Measurements from ENCODE around the gene CAB39L. TPM values are rescaled to one million over a fixed set of nuclear protein-coding genes. Genes with fewer than 3 reads are reported as not detected.

Gene CAB39L
- polyA plus RNA-seq, 1 of the 3 experiments (the other 2 are of a cell fraction), result 2.6 TPM

GRCh38 chr13:49314344-49314882 is 129.5 kb downstream of the CAB39L start (continued):
- TF ChIP-seq PBX3 (IDR thresholded peaks at IDR 0.05), result no peak
- no peak for TF ChIP-seq IRF3 (IDR thresholded peaks at IDR 0.05; ENCODE audit: low read depth, low read length)
- no peak for TF ChIP-seq TAF1 (IDR thresholded peaks at IDR 0.05; ENCODE audit: borderline replicate concordance, low read depth, low read length)
- no peak for TF ChIP-seq EZH2phosphoT487 (IDR thresholded peaks at IDR 0.05; ENCODE audit: borderline replicate concordance, low read depth)

- Histone ChIP-seq H3K27ac (ENCODE audit: low read depth in 2 of 2, low read length in 1 of 2) (no peak overlapping the region), H4K20me1 (ENCODE audit: insufficient read depth) (no peaks in the 10 kb centered on the region), H3K79me2 (ENCODE audit: insufficient read depth) (no peaks in the 10 kb centered on the region), H3K9me2 (no peaks in the 10 kb centered on the region), H3K4me2 (no peak overlapping the region), H3K36me3 (replicated peaks in 1 of 2; ENCODE audit: control insufficient read depth in 1 of 2, insufficient read depth in 2 of 2, low read length in 1 of 2) (no peaks in the 10 kb centered on the region), H2AFZ (ENCODE audit: low read depth) (no peak overlapping the region), H3F3A (replicated peaks; ENCODE audit: insufficient read depth) (no peaks in the 10 kb centered on the region), H3K4me3 (ENCODE audit: low read depth in 2 of 2, low read length in 1 of 2) (no peak overlapping the region), H3K27me3 (ENCODE audit: insufficient read depth) (no peaks in the 10 kb centered on the region), H3K9me3 (no peaks in the 10 kb centered on the region), H3K9ac (no peak overlapping the region), H3K4me1 (ENCODE audit: control insufficient read depth in 1 of 2, insufficient read depth in 2 of 2, low read depth in 1 of 2, low read length in 1 of 2) (peaks cover 5 to 14% of the 10 kb centered on the region in 2 experiments; a peak in 2 of 4 replicates)
- POLR2A ChIA-PET, result no interaction called here
- 90% methylated on average over 6 of the region's 6 CpGs for WGBS (ENCODE audit: low lambda C conversion rate)
- no peak for TF ChIP-seq FOXM1 (IDR thresholded peaks at IDR 0.05; ENCODE audit: low read depth)
- TF ChIP-seq YY1 (IDR thresholded peaks at IDR 0.05; ENCODE audit: low read depth), result no peak
- no peak for TF ChIP-seq SMC3 (IDR thresholded peaks at IDR 0.05; ENCODE audit: low read depth, low read length)
- TF ChIP-seq MAX (IDR thresholded peaks at IDR 0.05; ENCODE audit: low read depth), result no peak
- no peak for TF ChIP-seq TAF1 (IDR thresholded peaks at IDR 0.05; ENCODE audit: borderline replicate concordance, low read depth, low read length)
- no peak for TF ChIP-seq JUND (IDR thresholded peaks at IDR 0.05)
- TF ChIP-seq USF1 (IDR thresholded peaks at IDR 0.05; ENCODE audit: borderline replicate concordance, low read depth), result no peak
- no peak for TF ChIP-seq REST (IDR thresholded peaks at IDR 0.05; ENCODE audit: low read depth, low read length)
- TF ChIP-seq EZH2phosphoT487 (IDR thresholded peaks at IDR 0.05; ENCODE audit: borderline replicate concordance, low read depth), result no peak
- TF ChIP-seq NRF1 (IDR thresholded peaks at IDR 0.05; ENCODE audit: low read depth, low read length), result no peak
- TF ChIP-seq RAD21 (IDR thresholded peaks at IDR 0.05; ENCODE audit: low read length), result no peak
- no peak for DNase-seq
- CTCF ChIA-PET, result interaction anchor here (0.7 to 2.5 kb wide), 5 partner anchors 10 to 295 kb away, joined by 3 to 13 read pairs (median 6); no protein-coding TSS in a partner anchor
Measured at GRCh38 chr13:49311816-49312215, 132.0 kb downstream of the CAB39L start.
